Measurements from ENCODE around the gene MYL4.
"Not testable (repeated sequence)": the region's sequence is repeated elsewhere in the genome, so short reads cannot be mapped to it uniquely, and the experiment has no call there.

Gene MYL4

DNA sequence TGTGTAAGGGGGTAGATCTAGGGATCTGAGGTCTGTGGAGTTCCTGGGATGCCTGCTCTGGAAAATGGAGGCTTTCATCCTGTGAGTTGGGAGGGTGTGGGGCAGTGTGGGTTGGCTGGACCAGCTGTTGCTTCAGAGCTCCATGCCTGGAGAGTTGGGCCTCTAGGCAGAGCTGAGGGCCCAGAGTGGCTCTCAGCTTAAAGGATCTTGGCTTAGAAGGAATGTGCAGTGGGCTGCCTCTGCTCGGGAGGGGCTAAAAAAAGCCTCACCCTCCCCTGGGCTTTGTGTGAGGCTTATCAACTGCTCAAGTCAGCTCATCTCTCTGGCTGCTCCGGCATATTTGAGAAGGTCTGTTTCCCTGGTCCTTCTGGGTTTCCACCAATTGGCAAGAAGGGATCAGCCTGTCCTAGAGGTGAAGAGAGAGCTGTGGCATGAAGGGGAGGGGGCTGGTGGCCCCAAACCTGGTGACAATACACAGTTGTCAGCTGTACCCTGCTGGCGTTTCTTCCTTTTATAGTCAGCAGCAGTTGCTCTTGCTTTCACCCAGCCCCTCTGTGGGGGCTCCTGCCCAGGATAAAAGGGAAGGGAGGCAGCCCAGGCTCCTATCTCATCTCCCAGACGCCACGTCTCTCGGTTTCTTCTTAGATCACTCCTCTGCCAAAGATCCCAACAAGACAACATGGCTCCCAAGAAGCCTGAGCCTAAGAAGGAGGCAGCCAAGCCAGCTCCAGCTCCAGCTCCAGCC is at the start of gene MYL4:
Gene MYL4 (plus strand): TSS at position 605 of the 745 bp plus-strand sequence. CDS start 75 bp downstream, at position 680.
- intact Hi-C loops (cut with DNase I) = no loop called here
- no peak for DNase-seq

DNA sequence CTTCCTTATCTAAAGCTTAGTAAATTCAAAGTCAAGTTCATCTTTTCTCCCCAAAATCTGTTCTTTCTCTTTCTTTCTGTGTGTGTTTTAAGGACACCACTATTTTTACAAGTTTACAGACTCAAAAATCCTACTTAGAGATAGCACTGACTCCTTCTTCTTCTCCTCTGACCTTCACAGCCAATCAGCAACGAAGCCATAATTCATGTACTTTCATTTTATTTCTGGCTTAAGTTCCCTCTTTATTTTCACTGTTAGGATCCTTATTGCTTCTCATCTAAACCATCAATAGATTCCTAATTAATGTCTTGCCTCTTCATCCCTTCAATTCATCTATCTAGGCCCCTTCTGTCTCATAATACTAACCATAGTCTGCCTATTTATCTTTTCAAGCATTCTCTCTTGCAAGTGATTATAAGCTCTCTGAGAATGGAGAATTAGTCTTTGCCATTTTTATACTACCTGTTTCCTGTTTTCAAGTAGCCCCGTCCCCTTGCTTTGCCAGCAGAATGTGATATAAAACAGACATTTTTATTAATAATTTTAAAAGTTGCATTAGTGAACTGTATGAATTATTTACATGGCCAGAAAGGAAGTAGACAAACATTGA is 47.0 kb upstream of the MYL4 start:
- intact Hi-C loops (cut with DNase I) = no loop called here
- DNase-seq = no peak

DNA sequence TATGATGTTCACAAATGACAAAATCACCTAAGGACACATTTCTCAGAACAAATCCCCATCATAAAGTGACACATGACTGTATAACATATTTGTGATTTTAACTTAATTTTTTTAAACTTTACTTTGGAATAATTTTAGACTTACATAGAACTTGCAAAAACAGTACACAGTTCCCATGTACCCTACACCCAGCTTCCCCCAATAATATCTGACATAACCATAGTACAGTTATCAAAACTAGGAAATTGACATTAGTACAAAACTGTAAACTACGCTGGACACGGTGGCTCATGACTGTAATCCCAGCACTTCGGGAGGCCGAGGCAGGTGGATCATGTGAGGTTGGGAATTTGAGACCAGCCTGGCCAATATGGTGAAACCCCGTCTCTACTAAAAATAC is 44.9 kb upstream of the MYL4 start:
- intact Hi-C loops (cut with DNase I) = no loop called here
- DNase-seq = no peak

DNA sequence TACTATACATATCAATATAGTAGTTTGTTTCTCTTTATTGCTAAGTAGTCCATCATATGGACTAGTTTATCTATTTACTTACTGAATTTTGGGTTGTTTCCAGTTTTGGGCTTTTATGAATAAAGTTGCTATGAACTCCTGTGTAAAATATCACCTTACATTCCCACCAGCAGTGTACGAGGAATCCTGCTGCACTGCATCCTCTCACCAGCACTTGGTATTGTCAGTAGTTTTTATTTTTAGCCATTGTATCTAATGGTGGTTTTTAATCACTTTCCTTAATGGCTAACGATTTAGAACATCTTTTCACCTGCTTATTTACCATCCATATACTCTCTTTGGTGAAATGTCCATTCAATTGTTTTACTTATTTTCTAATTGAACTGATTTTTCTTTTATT is 44.0 kb upstream of the MYL4 start:
- no peak for DNase-seq
- intact Hi-C loops (cut with DNase I) = no loop called here

DNA sequence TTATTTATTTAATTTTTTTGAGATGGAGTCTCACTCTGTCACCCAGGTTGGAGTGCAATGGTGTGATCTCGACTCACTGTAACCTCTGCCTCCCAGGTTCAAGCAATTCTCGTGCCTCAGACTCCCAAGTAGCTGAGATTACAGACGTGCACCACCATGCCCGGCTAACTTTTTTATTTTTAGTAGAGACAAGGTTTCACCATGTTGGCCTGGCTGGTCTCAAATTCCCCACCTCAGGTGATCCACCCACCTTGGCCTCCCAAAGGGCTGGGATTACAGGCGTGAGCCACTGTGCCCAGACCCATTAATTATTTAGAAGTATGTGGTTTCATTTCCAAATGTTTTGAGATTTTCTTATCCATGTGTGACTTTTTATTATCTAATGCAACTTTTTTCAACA is 42.3 kb upstream of the MYL4 start:
- DNase-seq; intact Hi-C loops (cut with DNase I): not testable (repeated sequence)

DNA sequence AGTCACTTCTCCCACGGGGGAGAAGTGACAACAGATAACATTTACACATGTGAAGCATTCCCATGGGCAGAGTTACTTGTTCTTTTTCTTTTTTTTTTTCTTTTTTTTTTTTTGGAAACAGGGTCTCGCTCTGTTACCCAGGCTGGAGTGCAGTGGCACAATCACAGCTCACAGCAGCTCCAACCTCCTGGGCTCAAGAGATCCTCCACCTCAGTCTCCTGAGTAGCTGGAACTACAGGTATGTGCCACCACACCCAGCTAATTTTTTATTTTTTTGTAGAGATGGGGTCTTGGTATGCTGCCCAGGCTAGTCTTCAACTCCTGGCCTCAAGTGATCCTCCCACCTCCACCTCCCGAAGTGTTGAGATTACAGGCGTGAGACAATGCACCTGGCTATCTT is 40.3 kb upstream of the MYL4 start:
- DNase-seq; intact Hi-C loops (cut with DNase I): not testable (repeated sequence)

DNA sequence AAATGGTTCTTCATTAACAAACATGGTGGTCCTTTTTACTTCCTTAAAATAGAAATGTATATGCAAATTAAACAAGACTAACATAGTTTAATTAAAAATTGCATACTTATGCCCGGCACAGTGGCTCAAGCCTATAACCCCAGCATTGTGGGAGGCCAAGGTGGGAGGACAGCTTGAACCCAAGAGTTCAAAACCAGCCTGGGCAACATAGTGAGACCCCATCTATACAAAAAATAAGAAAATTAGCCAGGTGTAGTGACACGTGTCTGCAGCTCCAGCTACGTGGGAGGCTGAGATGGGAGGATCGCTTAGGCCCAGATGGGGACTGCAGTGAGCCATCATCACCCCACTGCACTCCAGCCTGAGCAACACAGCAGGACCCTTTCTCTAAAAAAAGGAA is 38.4 kb upstream of the MYL4 start:
- intact Hi-C loops (cut with DNase I) = no loop called here
- DNase-seq = no peak

DNA sequence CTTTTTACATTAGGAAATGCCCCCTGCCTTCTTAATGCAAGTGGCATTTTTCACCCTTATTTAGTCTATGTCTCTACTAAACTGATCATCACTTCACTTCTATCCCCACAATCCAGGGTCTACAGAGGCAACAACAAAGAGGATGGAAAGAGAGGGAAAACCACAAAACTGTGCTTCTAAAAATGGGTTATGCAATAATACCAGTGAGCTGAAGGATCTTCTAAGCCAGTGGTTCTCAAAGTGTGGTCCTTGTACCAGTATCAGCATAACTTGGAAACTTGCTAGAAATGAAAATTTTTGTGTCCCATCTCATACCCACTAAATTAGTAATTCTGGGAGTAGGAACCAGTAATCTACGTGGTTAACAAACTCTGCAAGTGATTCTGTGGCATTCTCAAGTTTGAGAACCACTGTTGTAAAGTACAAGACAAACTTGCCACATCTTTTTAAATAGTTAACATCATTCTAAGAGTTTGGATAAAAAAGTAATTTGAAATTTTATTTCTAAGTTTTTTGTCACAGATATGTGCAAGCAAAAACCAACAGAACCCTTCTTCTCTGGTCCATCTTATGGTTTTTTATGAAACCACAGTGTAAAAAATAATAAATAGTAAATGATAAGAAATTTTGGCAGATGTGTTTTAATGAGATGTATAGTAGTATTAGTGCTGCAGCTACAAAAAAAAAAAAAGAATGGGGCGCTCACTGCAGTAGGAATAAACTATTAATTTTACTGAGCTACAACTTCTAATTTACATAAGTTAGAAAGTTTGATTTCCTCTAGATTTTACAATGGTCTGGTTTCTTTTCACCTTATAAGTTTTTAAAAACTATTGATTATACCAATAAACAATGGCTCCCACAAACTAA is 36.2 kb upstream of the MYL4 start:
- intact Hi-C loops (cut with DNase I) = no loop called here
- DNase-seq = no peak

DNA sequence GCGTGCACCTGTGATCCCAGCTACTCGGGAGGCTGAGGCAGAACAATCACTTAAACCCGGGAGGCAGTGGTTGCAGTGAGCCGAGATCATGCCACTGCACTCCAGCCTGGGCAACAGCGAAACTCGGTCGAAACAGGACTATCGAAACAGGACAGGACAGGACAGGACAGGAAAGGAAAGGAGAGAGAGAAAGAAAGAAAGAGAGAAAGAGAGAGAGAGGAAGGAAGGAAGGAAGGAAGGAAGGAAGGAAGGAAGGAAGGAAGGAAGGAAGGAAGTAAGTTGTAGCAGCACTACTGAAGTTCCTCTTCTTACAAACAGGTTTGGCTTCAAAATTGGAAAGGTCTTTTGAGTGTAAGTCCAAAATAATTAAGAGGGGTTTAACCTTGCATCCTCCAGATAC is 34.3 kb upstream of the MYL4 start:
- DNase-seq; intact Hi-C loops (cut with DNase I): not testable (repeated sequence)

DNA sequence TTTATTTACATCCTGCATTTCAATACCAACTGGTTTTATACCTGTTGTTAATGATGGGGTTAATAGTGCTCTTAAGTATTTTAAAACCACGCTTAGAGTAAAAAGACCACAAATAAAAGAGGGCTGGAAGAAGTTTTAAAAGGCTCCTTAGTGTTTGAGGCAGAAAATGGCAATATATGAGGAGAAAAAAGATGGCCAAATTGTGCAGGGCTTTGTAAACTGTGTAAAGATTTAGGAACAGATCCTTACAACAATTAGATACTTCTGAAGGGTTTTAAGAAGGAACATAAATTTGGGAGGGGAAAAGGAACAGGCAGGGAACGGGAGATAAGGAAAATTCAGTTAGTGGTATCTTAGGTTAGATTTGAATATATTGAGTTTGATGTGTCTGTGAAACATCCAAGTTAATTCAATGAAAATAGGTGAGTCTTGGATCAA is 32.7 kb upstream of the MYL4 start:
- intact Hi-C loops (cut with DNase I) = no loop called here
- no peak for DNase-seq

DNA sequence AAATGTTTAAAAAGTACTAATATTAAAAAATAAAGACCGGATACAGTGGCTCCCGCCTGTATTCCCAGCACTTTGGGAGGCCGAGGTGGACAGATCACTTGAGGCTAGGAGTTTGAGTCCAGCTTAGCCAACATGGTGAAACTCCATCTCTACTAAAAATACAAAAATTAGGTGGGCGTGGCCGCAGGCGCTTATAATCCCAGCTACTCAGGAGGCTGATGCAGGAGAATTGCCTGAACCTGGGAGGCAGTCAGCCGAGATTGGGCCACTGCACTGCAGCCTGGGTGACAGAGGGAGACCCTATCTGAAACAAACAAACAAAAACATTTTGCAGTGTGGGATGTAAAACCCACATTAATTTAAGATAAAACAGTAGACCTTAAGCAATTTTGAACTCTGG is 31.9 kb upstream of the MYL4 start:
- intact Hi-C loops (cut with DNase I) = no loop called here
- DNase-seq = no peak

DNA sequence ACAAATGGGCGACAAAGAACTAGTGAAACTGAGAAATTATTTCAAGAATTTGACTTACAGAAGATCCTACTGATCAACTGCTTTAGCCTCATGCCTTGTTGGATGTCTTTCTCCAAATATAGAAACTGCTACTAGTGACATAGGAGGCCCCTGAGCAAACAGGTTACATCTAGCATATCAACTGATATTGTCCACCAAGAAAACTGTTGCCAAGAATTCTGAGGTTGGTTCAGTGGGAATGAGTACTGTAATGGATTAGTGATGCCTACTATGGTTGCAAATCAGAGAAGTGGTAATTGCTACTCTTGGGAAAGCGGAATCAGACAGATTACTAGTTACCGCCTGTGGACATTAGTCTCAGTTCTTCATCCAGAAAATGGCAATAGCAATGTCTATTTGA is 30.0 kb upstream of the MYL4 start:
- no peak for DNase-seq
- intact Hi-C loops (cut with DNase I) = no loop called here

DNA sequence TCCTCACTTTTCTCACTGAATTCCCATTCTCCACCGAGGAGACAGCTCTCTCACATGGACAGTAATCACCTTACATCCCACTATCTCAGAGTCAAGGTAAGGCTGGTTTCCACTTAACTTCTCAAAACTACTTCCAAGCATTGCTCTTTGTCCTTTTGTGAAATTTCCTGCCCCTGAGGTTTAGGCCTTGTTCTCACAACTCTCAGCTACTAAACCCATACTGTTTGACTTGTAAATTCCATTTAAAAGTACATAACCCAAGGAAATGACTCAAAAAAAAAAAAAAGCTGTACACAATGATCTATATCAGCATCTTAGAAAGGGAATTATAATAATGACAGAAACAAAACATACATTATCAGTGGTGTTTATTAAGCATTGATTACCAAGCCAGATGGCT is 28.8 kb upstream of the MYL4 start:
- intact Hi-C loops (cut with DNase I) = no loop called here
- no peak for DNase-seq

DNA sequence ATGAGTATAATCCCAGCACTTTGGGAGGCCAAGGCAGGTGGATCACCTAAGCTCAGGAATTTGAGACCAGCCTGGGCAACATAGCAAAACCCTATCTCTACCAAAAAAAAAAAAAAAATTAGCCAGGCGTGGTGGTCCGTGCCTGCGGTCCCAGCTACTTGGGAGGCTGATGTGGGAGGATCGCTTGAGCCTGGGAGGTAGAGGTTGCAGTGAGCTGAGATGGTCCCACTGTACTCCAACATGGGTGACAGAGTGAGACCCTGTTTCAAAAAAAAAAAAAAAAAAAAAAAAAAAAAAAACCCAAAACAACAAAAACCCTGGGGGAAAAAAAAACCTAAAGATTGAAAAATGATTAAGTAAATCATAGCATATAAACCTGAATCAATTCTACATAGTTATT is 28.2 kb upstream of the MYL4 start:
- intact Hi-C loops (cut with DNase I); DNase-seq: not testable (repeated sequence)

DNA sequence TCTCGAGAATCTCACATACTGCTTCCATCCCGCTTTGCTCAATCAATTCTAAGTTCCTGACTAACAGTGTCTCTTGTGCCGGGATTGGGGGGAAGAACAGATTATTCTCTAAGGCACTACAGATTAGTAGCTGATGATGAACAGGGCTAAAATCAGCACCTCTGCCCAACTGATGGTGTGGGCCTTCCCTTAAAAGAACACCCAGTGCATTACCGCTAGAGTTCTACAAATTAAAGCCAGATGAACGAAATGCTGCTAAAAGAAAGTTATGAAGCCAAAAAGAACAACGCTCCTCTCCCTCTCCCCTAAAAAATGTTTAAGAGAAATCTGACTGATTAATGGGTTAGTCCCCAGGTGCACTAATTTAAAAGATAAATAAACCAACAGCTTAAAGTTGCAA is 24.5 kb upstream of the MYL4 start:
- intact Hi-C loops (cut with DNase I) = no loop called here
- no peak for DNase-seq

DNA sequence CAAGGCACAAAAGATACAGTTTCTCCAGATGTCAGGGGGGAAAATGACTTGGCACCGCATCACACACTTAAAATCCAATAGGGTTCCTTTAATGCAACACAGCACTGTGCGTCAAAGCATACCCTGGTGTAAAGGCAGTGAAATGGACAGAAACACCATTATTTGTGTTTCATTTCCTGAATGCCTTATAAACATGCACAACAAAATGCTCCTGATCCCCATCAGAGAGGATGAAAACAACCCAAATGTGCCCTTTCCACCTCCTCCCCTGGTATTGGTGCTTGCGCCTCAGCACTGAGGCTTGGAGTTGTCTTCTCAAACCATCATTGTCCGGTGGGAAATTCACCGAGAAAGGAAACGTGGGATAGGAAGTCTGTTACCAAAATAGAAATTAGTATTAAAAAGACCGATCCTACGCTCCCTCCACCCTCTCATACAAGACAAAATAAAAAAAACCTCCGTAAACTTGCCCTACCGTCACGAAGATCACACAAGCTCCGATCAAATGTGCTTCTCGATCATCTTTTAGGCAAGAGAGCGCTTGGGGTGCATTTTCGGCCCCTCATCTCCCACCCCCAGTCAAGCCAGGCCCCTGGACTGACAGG is 20.8 kb upstream of the MYL4 start:
- intact Hi-C loops (cut with DNase I) = no loop called here
- DNase-seq = peak in 2 of 42 donors; percentile 10 to 22

DNA sequence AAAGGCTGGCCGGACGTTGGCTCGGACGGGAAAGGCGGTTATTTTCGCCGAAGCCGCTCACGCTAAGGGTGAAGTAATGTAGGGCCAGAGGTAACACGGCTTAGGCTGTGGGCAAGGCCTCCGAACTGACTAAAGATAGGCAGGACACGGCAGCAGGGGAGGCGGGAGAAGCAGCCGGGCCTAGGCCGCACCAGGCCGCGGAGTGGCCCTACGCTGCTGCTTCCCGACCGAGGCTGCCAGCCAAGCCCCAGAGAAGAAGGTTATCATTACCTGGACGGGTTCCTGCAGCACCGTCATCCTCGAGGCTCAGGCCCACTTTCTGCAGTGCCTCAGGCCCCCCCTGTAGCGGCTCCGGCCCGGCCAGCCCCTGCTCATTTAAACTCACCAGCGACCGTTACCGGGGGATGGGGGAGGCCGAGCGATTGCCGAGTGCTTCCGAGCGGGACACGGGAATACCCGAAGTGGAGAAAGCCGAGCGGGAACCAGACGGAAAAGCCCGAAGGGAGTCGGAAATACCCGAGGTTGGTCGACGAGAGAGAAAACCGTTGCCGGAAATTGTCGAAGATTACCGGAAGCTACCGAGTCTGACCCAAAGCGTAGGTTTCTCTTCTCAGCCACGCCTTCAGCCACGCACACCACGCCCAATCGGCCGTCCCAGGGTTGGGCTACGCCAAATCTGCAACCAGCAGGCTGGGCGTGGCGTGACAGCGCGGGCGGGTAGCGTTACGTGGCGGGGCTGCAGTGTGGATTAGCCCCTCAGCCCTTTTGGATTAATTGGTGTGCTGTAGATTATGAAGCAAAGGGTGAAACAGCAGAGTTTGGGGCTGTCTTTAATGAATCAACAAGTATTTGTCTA is 20.0 kb upstream of the MYL4 start, which contains the start of gene CDC27:
Gene CDC27 (minus strand): TSS at position 420 of the 856 bp plus-strand sequence. CDS start 123 bp downstream, at position 297.
- intact Hi-C loops (cut with DNase I) = no loop called here
- peak; percentile 93 to 100 (median 97) for DNase-seq

DNA sequence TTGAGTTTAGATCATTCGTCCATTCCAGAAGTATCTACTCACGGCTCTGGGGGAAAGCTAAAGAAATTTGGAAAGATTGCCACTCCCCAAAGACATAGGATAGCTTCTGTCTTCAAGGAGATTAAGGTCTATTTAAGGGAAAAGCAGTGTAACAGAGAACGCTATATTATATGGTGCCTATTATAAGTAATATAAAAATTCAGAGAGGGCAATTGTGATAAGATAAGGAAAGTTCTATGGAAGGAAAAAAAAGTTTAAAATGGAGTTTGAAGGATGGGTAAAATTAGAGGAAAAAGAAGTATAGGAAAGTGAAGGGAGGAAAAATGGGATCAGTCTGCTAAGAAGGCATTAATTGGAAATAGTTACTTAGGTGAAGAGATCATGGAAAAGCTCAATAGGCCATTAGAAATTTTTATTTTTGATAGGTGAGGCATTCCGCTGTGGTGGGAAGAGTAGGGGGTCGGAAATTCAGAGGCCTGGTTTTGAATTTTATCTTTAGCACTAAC is 19.4 kb upstream of the MYL4 start:
- no peak for DNase-seq
- intact Hi-C loops (cut with DNase I) = no loop called here

Measured in head of caudate nucleus (tissue), 42 donors.